ENCODE data around the gene GRIN2D.
A peak's percentile ranks its signal among the peaks of the same experiment; 100 is the strongest.

DNA sequence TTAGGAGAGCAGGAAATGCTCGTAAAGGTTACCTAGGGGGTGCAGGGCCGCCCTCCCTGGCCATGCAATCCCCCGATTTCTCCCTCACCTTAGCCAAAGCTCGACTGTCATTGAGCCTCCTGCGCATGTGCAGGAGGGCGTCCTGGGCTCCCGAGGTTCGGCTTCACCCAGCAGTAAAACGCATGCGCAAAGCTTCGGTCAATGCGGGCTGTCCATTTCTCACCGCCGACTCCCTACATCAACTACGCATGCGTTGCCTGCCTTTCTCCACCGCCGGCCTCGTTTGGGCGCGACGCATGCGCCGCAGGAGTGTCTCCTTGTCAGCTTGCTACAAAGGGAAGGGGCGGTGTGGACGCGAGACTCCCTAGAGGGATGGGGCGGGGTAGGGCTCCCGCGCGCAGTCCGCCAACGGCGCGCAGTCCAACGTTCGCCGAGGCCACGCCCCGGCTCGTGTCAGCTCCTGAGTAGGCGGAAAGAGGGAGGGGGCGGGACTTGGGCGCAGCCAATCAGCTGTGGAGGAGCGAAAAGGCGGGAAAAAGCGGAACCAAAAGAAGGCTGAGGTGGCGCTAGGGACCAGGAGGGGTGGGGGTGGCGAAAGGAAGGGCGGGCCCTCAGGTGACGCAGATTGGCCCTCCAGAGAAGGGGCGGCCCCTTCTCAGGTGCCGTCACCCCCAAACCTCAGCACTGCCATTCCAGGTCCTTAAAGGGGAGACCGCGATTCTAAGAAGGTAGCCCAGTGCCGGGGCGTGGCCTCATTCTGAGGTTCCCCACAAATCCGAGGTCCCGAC, 29.5 kb upstream of the GRIN2D start, which contains the start of the genes SYNGR4 and TMEM143:
- TF ChIP-seq CTCF (IDR thresholded peaks at IDR 0.05; ENCODE audit: poor library complexity, severe bottlenecking) (no peak), EP300 (conservative IDR thresholded peaks at IDR 0.05; ENCODE audit: poor library complexity, severe bottlenecking) (no peak), TAF1 (IDR thresholded peaks at IDR 0.05; ENCODE audit: low read depth) (peak; percentile 76), EZH2 (IDR thresholded peaks at IDR 0.05; ENCODE audit: borderline replicate concordance, insufficient read depth, low read length, poor library complexity, severe bottlenecking) (no peak), SMC3 (conservative IDR thresholded peaks at IDR 0.05; ENCODE audit: poor library complexity) (no peak), REST (IDR thresholded peaks at IDR 0.05; ENCODE audit: borderline replicate concordance) (no peak), POLR2AphosphoS5 (IDR thresholded peaks at IDR 0.05) (peak; percentile 94), RAD21 (conservative IDR thresholded peaks at IDR 0.05) (no peak)
